DMS79 (cell line): ENCODE measurements around the gene SLC5A10.
"Not testable (repeated sequence)": the region's sequence is repeated elsewhere in the genome, so short reads cannot be mapped to it uniquely, and the experiment has no call there.

Source experiments
- DNase-seq: peaks from one replicate; lab custom pipeline; 2025; lab: John Stamatoyannopoulos, UW

The SLC5A10 gene

DNA sequence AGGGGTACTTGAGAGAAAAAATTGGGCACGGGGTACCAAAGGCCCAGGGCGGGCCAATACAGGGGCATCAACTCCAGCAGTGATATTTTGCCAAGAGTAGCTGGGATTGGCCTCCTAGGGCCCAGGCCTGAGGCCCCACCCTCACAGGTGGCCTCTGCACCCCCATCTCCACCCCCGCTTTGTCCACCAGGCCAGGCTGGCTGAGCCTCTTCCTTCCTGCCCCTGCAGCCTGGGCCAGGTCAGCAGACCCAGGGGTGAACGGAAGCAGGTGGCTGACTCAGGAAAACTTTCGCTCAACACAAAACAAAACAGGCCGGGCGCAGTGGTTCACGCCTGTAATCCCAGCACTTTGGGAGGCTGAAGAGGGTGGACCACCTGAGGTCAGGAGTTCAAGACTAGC, 91.1 kb downstream of the SLC5A10 start:
- not testable (repeated sequence) for DNase-seq

DNA sequence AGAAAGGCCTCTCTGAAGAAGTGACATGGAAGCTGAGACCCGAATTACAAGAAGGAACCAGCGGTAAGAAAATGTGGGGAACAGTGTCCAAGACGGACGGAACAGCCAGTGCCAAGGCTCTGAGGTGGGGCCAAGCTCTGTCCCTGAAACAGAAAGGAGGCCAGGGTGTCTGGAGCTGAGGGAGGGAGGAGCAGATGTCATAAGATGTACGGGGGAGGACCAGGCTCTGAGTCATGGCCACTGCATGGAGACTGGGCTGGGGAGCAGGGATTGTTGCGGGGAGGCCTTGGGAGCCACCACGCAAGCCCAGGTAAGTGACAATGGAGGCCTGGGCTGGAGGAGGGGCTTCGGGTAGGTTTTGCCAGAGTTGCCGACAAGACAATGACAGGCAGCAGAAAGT, 92.7 kb downstream of the SLC5A10 start:
- DNase-seq = not testable (repeated sequence)

DNA sequence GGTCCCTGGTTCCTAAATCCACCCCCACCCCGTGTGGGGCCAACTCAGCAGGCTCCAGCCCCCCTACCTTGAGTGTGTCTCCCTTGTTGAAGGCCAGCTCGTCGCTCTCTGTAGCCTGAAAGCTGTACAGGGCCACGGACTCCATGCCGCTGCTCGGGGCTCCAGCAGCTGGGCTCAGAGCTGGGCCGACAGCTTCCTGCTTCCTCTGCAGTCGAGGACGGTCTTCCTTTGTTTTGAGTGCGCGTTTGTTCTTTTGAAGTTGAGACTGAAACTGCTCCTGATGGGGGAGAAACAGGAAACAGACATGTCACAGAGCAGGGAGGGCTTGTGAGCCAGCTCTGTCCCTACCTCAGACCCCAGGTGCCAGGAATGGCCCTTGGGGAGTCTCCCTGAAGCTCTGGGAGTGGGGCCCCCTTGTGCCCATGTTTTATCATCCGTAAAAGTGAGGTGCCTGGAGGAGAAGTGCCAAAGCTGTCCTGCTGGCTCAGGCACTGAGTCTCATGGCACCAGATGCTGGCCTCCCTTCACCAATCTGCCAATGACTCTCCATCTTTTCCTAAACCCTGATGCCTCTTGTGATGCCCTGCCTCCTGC, 94.9 kb downstream of the SLC5A10 start, which contains the start of gene GRAP:
Gene GRAP, minus strand, starts transcription at position 176 of the 594 bp plus-strand sequence. Its CDS starts 31 bp downstream, at position 145.
- not testable (repeated sequence) for DNase-seq

DNA sequence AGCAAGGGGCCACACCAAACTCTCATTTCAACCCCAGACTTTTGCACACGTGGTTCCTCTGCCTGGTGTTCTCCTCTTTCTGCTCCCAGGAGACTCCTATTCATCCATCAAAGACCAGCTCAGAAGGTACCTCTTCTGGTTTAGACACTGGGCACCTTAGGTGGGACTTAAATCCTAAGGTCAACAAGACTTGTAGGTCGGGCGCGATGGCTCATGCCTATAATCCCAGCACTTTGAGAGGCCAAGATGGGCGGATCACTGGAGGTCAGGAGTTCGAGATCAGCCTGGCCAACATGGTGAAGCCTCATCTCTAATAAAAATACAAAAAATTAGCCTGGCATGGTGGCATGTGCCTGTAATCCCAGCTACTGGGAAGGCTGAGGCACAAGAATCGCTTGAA, 95.5 kb downstream of the SLC5A10 start:
- DNase-seq = not testable (repeated sequence)

DNA sequence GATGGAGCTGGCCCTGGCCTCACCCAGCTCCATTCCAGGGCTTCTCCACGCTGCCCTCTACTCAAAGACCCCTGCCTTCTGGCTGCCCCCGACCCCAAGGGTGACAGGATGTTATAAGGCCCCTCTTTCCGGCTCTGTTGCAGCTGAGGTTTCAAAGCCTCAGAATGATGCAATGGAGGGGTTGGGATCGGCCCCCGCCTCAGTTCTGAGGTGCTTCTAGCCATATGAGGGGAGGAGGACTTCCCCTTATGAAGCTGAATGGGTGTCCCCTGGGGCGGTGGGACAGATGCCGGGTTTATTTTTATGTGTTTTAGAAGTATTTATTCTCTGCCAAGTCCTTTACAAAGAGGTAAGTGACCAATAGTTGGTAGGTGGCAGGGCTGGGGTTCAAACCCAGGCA, 96.9 kb downstream of the SLC5A10 start:
- not testable (repeated sequence) for DNase-seq

DNA sequence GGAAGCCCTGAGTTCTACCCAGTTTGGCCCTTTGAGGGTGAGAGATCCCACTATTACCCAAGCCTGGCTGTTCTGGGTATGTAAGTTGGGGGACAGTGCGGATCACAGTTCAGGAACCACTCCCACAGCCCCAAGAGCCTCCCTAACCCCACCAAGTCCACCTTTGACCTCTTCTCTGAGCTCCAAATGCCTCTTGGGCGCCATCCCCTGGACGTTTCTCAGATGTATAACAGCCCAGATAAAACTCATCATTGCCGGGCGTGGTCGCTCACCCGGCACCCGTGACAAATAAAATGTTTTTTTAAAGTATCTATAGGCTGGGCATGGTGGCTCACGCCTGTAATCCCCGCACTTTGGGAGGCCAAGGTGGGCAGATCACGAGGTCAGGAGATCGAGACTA, 103.5 kb downstream of the SLC5A10 start:
- not testable (repeated sequence) for DNase-seq

DNA sequence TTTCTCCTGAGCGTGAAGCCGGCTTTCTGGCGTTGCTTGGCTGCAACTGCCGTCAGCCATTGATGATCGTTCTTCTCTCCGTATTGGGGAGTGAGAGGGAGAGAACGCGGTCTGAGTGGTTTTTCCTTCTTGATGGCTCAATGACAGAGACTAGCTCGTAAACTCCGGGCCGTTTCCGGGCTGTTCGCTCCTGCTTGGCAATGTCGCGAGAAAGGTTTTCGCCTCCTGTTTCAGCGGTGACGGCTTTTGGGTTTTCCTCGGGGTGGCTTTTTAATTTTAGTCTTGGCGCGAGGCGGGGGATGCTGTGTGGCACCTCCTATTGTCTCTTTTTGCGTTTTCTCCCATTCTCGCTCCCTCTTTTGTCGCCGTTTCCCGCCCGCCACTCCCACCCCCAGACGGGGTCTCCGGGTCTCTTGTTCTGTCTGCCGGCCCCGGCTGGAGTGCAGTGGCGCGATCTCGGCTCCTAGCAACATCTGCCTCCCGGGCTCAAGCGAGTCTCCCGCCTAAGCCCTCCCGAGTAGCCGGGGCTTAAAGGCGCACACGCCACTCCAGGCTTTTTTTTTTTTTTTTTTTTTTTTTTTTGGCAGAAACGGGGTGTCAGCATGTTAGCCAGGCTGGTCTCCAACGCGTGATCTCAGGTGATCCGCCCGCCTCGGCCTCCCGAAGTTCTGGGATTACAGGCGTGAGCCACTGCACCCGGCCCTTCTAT, 110.2 kb downstream of the SLC5A10 start:
- not testable (repeated sequence) for DNase-seq

DNA sequence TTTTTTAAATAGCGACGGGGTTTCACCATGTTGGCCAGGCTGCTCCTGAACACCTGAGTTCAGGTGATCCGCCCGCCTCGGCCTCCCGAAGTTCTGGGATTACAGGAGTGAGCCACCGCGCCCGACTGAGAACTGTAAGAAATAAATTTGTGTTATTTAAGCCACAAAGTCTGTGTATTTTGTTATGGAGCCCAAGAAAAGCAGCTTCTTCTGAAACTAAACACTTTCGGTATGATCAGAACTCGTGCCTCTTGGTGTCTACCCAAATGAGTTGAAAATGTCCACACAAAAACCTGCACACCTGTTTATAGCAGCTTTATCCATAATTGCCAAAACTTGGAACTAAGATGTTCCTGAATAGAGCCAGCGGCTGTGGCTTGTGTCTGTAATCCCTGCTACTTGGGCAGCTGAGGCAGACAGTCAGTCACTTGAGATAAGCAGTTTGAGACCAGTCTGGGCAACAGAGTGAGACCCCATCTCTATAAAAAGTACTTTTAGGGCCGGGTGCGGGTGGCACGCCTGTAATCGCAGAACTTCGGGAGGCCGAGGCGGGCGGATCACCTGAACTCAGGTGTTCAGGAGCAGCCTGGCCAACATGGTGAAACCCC, 110.9 kb downstream of the SLC5A10 start:
- not testable (repeated sequence) for DNase-seq

DNA sequence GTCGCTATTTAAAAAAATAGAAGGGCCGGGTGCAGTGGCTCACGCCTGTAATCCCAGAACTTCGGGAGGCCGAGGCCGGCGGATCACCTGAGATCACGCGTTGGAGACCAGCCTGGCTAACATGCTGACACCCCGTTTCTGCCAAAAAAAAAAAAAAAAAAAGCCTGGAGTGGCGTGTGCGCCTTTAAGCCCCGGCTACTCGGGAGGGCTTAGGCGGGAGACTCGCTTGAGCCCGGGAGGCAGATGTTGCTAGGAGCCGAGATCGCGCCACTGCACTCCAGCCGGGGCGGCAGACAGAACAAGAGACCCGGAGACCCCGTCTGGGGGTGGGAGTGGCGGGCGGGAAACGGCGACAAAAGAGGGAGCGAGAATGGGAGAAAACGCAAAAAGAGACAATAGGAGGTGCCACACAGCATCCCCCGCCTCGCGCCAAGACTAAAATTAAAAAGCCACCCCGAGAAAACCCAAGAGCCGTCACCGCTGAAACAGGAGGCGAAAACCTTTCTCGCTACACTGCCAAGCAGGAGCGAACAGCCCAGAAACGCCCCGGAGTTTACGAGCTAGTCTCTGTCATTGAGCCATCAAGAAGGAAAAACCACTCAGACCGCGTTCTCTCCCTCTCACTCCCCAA, 111.5 kb downstream of the SLC5A10 start:
- not testable (repeated sequence) for DNase-seq

DNA sequence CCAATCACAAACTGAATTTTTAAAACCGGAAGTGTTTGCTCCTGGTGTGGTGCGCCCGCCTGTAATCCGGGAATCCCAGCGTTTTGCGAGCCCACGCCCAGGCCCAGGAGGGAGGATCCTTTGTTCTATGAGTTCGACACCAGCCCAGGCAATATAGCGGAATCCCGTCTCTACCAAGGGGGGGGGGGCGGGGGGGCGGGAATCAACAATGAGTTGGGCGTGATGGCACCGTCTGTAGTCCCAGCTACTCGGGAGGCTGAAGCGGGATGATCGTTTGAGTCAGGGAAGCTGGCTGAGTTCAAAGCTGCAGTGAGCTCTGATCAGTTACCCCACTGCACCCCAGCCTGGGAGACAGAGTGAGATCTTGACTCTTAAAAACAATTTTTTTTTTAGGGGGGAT, 112.4 kb downstream of the SLC5A10 start:
- DNase-seq = not testable (repeated sequence)

DNA sequence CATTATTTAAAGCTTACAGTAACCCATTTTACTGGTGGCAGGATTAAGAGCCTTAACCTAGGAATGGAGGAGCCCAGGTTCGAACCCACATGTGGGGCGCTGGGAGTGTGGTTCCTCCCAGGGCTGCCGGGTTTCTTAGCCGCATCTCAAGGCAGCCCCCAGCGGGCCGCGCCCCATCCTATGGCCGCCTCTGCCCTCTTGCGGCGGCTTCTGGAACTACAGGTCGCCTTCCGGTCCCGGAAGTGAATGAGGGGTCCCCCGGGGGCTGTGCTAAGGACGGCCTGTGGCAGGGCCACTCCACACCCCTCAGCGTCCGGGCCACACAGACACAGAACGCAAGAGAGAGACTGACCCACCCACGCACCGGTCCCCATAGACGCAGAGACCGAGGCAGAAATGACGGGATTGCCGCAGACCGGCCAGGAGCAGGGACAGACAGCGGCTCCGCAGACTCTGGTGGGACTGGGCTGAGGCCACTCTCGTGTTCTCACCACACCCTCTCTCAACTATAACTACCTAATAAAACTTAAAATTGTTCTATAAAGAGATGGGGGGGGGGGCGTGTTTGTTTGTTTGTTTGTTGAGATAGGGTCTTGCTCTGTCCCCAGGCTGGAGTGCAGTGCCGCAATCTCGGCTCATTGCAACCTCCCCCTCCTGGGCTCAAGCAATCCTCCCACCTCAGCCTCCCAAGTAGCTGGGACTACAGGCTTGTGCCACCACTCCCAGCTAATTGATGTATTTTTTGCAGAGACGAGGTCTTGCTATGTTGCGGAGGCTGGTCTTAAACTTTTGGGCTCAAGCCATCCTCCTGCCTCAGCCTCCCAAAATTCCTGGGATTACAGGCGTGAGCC, 118.6 kb downstream of the SLC5A10 start:
- DNase-seq = not testable (repeated sequence)
